K562 (cell line): Measurements from ENCODE around the gene LBR. TPM values are rescaled to one million over a fixed set of nuclear protein-coding genes. Genes with fewer than 3 reads are reported as not detected.

ENCODE experiments used
- ATAC-seq: fragments of 200-7000 bp; cut with Tn5 transposase; 3 replicates; pipeline ENCODE4 v1.9.1; 2020; ENCODE audit warnings: moderate library complexity
- BruUV-seq: library from RNA; stranded (reverse); fragments of 400-500 nt; replicated peaks from 2 replicates; lab custom pipeline; 2021; lab: Mats Ljungman, UMichigan
- CTCF ChIA-PET: fragments of 300-600 bp; formaldehyde crosslinking; extraction: SDS; loops from one replicate; lab custom pipeline; 2021; ENCODE audit warnings: low intra/inter-chr PET ratio; lab: Yijun Ruan, JAX
- POLR2A ChIA-PET: fragments of 300-600, 350-650 bp; sonication (Branson Sonifier 250); formaldehyde crosslinking; extraction: SDS; loops from one replicate; lab custom pipeline; 2021; ENCODE audit warnings: antibody characterized with exemption, inconsistent platforms; lab: Yijun Ruan, JAX
- DNase-seq, 4 experiments: peaks; one replicate each; pipeline versions ENCODE4 v3.0.0 to v3.0.0-alpha.2; 2011 to 2018; ENCODE audit warnings: low spot score in 3 of 4, mixed read lengths in 3 of 4; ENCODE audit errors: extremely low read depth in 1 of 4
- FAIRE-seq: peaks from 2 replicates; lab custom pipeline; 2011; peaks lifted over from hg19 to GRCh38; lab: Jason Lieb, UNC
- H2AFZ ChIP-seq: 2 replicates; pipeline ENCODE4 v1.6.0; 2011; ENCODE audit warnings: low read depth, low read length, control low read depth, inconsistent platforms
- H3K27ac ChIP-seq: fragments of 200-600 bp; 3 replicates; pipeline ENCODE4 v1.8.0; 2011; ENCODE audit warnings: low read depth, mild to moderate bottlenecking, control low read depth, inconsistent platforms, low read length, moderate library complexity, mixed read lengths; ENCODE audit errors: extremely low read depth
- H3K27me3 ChIP-seq, 2 experiments: fragments of 300-600 bp in 1 of 2; 2 replicates in 1 of 2; 3 replicates in 1 of 2; pipeline versions ENCODE4 v1.6.0 to v1.8.0; 2011; ENCODE audit warnings: inconsistent platforms in 2 of 2, low read length in 2 of 2, mild to moderate bottlenecking in 1 of 2, mixed read lengths in 1 of 2, moderate library complexity in 1 of 2; ENCODE audit not compliant: control insufficient read depth in 2 of 2, insufficient read depth in 2 of 2
- H3K36me3 ChIP-seq: fragments of 300-600 bp; 3 replicates; pipeline ENCODE4 v1.8.0; 2011; ENCODE audit warnings: mild to moderate bottlenecking, low read length, inconsistent platforms; ENCODE audit not compliant: control insufficient read depth, insufficient read depth
- H3K4me1 ChIP-seq, 2 experiments: fragments of 200-600 bp in 1 of 2; replicated peaks in 1 of 2; 2 replicates in 1 of 2; 3 replicates in 1 of 2; pipeline versions ENCODE4 v1.5.1 to v1.8.0; 2011; ENCODE audit warnings: inconsistent platforms in 2 of 2, low read length in 2 of 2, mild to moderate bottlenecking in 1 of 2, mixed read lengths in 1 of 2, moderate library complexity in 1 of 2; ENCODE audit not compliant: control insufficient read depth in 2 of 2, insufficient read depth in 2 of 2
- H3K4me2 ChIP-seq: 2 replicates; pipeline ENCODE4 v1.6.1; 2011; ENCODE audit warnings: low read length, control low read depth, inconsistent platforms, mixed read lengths; ENCODE audit not compliant: insufficient read depth
- H3K4me3 ChIP-seq: fragments of 200-600 bp; sonication (generic), shearing (Covaris generic); 2 replicates; pipeline ENCODE4 v1.5.1; 2016; ENCODE audit warnings: control low read depth, inconsistent platforms
- H3K79me2 ChIP-seq: fragments of 200-600 bp; 3 replicates; pipeline ENCODE4 v1.8.0; 2011; ENCODE audit warnings: low read length, inconsistent platforms; ENCODE audit not compliant: control insufficient read depth, insufficient read depth
- H3K9ac ChIP-seq, 2 experiments: 2 replicates each; pipeline versions ENCODE4 v1.6.0 to v1.6.1; 2011; ENCODE audit warnings: low read depth in 2 of 2, low read length in 2 of 2, control low read depth in 1 of 2, inconsistent platforms in 1 of 2, mild to moderate bottlenecking in 1 of 2, mixed read lengths in 1 of 2; ENCODE audit not compliant: insufficient read depth in 1 of 2
- H3K9me1 ChIP-seq: one replicate; pipeline ENCODE4 v1.6.0; 2011; ENCODE audit warnings: inconsistent platforms, mild to moderate bottlenecking, low read length, moderate library complexity; ENCODE audit not compliant: control insufficient read depth, insufficient read depth
- H3K9me3 ChIP-seq: replicated peaks from 2 replicates; pipeline ENCODE4 v1.5.1; 2011; ENCODE audit warnings: low read depth, low read length, inconsistent platforms; ENCODE audit not compliant: control insufficient read depth, insufficient read depth
- H4K20me1 ChIP-seq: replicated peaks from 2 replicates; pipeline ENCODE4 v1.6.1; 2011; ENCODE audit warnings: low read length, inconsistent platforms, mixed read lengths; ENCODE audit not compliant: control insufficient read depth, insufficient read depth
- ARID1B ChIP-seq: fragments of 450-650 bp; IDR thresholded peaks from 2 replicates; pipeline ENCODE4 v1.6.1; 2016; ENCODE audit warnings: antibody characterized with exemption, mild to moderate bottlenecking, inconsistent platforms
- CUX1 ChIP-seq: fragments of 200-800 bp; sonication (Bioruptor generic); IDR thresholded peaks from 2 replicates; pipeline ENCODE4 v1.6.1; 2016; ENCODE audit warnings: missing genetic modification characterization, missing compliant biosample characterization
- E2F3 ChIP-seq: fragments of 250-450 bp; sonication (Bioruptor Pico); IDR thresholded peaks from 2 replicates; pipeline ENCODE4 v1.4.0; 2020; ENCODE audit warnings: mild to moderate bottlenecking
- ELF4 ChIP-seq: fragments of 450-650 bp; formaldehyde crosslinking; IDR thresholded peaks from 2 replicates; pipeline ENCODE4 v1.4.0; 2022; ENCODE audit warnings: missing genetic modification characterization
- FOXA1 ChIP-seq: fragments of 450-650 bp; IDR thresholded peaks from 2 replicates; pipeline ENCODE4 v1.6.1; 2016; ENCODE audit warnings: mild to moderate bottlenecking, borderline replicate concordance
- MEF2D ChIP-seq: conservative IDR thresholded peaks from 2 replicates; pipeline ENCODE4 v1.6.1; 2016; ENCODE audit warnings: low read depth, missing genetic modification characterization, missing compliant biosample characterization
- PCBP1 ChIP-seq: fragments of 200-400 bp; formaldehyde crosslinking; IDR thresholded peaks from 2 replicates; pipeline ENCODE4 v1.6.1; 2018; ENCODE audit warnings: mild to moderate bottlenecking, low read depth, low read length; ENCODE audit not compliant: poor library complexity, severe bottlenecking
- PRMT5 ChIP-seq: sonication (generic); formaldehyde crosslinking; IDR thresholded peaks from 2 replicates; pipeline ENCODE4 v1.5.0; 2020; ENCODE audit warnings: missing genetic modification reagents
- SMAD2 ChIP-seq: fragments of 150-350 bp; IDR thresholded peaks from 2 replicates; pipeline ENCODE4 v1.6.1; 2014; ENCODE audit warnings: low read depth, mild to moderate bottlenecking, low read length
- TAF7 ChIP-seq: fragments of 450-650 bp; IDR thresholded peaks from 2 replicates; pipeline ENCODE4 v1.6.1; 2016; ENCODE audit warnings: missing genetic modification characterization, missing compliant biosample characterization
- U2AF2 ChIP-seq: fragments of 200-400 bp; formaldehyde crosslinking; optimal IDR thresholded peaks from 2 replicates; pipeline ENCODE3; 2017; ENCODE audit warnings: low read depth, mild to moderate bottlenecking, low read length
- ZNF282 ChIP-seq: sonication (generic); formaldehyde crosslinking; IDR thresholded peaks from 2 replicates; pipeline ENCODE4 v1.8.1; 2023; ENCODE audit warnings: missing genetic modification reagents
- ZNF644 ChIP-seq: fragments of 200-800 bp; sonication (Bioruptor generic); IDR thresholded peaks from 2 replicates; pipeline ENCODE4 v1.6.1; 2016; ENCODE audit warnings: low read depth, missing genetic modification characterization, missing compliant biosample characterization
- WGBS: fragments of 100-300 bp; shearing (Covaris generic); methylation state at CpG from one replicate; pipeline ENCODE4 v1.1.6; 2016; ENCODE audit warnings: low coverage, mixed read lengths; ENCODE audit not compliant: insufficient coverage; ENCODE audit errors: missing lambda C conversion rate; 5-methylcytosine and 5-hydroxymethylcytosine counted together
- in situ Hi-C: fragments of 300-500 bp; cut with MboI; formaldehyde crosslinking; loops from 4 replicates; pipeline ENCODE4 v1.15.0; 2018; ENCODE audit warnings: inconsistent platforms, mixed read lengths
- intact Hi-C: fragments of 100-400 bp; cut with micrococcal nuclease; formaldehyde crosslinking; loops from 2 replicates; pipeline ENCODE4 v1.14.2; 2022
- polyA plus RNA-seq, 8 experiments: library from polyadenylated mRNA; depleted of rRNA in 4 of 8; stranded (reverse) in 5 of 8; unstranded in 3 of 8; fragments of >200 nt; fragmentation: Nextera tagmentation in 2 of 8; fragmentation: Illumina TruSeq in 1 of 8; extraction: Ambion mirVana in 2 of 8; extraction: Trizol in 1 of 8; gene quantifications; 2 replicates each; pipeline versions ENCODE4 v1.2.1 to v1.2.3, GENCODE V29; 2011 to 2014; ENCODE audit warnings: inconsistent platforms in 1 of 8, missing spikeins in 1 of 8
- total RNA-seq, 7 experiments: library from RNA; depleted of rRNA in 6 of 7; stranded (reverse); fragments of >200 nt in 6 of 7; fragmentation: Illumina TruSeq in 2 of 7; extraction: Trizol in 2 of 7; gene quantifications; 2 replicates each; pipeline versions ENCODE4 v1.2.1 to v1.2.3, GENCODE V29; 2011 to 2021; ENCODE audit warnings: low replicate concordance in 1 of 7
- TF ChIP-seq, protein P1 (sequence below): conservative IDR thresholded peaks from 2 replicates; pipeline ENCODE4 v1.6.1; 2011; ENCODE audit warnings: low read depth, mild to moderate bottlenecking, low read length; ENCODE audit not compliant: control insufficient read depth

Gene LBR
- total and polyA plus RNA-seq, 9 of the 15 experiments (the other 6 are each of a cell fraction or from before 2014, with no cell fraction given): 102 to 229 (median 197) TPM

DNA sequence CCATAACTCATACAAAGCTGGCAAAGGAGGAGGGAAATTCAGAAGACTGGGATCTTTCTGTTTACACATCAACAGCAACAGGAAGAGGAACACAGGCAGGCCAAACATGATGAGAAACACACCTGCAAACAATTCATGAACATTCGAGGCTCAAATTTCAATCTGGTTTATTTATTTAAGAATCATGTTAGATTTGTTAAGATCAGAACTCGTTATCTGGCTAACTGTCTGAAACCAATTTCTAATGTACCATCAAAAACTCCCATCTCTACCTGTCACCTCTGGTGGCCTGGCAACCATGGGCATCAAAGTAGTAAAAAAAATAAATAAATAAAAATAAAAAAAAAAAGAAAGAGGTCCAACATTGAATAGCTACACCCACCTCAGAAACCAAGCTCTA is 9.8 kb downstream of the LBR start:
- POLR2A ChIA-PET: interaction anchor here (0.6 to 2.0 kb wide), 8 partner anchors 8 to 659 kb away, joined by 3 to 8 read pairs (median 4); partner anchors contain the start of genes LBR and SRP9
- DNase-seq (no peak), ATAC-seq (no peak), FAIRE-seq (peak; percentile 15)
- Histone ChIP-seq H3K36me3 (peaks cover 98% of the 10 kb centered on the region), H4K20me1 (no peaks in the 10 kb centered on the region; the same call in 1 of the 2 replicates), H3K27me3 (no peaks in the 10 kb centered on the region), H3K9me1 (no peaks in the 10 kb centered on the region), H3K79me2 (peaks cover 90% of the 10 kb centered on the region), H2AFZ (no peak overlapping the region), H3K4me2 (no peak overlapping the region), H3K4me1 (no peaks in the 10 kb centered on the region), H3K27ac (no peak overlapping the region), H3K4me3 (no peak overlapping the region), H3K9me3 (no peaks in the 10 kb centered on the region), H3K9ac (no peak overlapping the region)
- TF ChIP-seq ZNF282 (CRISPR knock-in tag): no peak
- no peak for TF ChIP-seq SMAD2
- TF ChIP-seq CUX1 (CRISPR knock-in tag): no peak
- TF ChIP-seq TAF7: no peak
- TF ChIP-seq ZNF644 (tag): no peak
- TF ChIP-seq PRMT5: no peak
- no peak for TF ChIP-seq PCBP1
- TF ChIP-seq E2F3: no peak
- TF ChIP-seq ARID1B: no peak
- TF ChIP-seq FOXA1: no peak
- no peak for TF ChIP-seq ELF4 (CRISPR knock-in tag)
- TF ChIP-seq, protein P1, sequence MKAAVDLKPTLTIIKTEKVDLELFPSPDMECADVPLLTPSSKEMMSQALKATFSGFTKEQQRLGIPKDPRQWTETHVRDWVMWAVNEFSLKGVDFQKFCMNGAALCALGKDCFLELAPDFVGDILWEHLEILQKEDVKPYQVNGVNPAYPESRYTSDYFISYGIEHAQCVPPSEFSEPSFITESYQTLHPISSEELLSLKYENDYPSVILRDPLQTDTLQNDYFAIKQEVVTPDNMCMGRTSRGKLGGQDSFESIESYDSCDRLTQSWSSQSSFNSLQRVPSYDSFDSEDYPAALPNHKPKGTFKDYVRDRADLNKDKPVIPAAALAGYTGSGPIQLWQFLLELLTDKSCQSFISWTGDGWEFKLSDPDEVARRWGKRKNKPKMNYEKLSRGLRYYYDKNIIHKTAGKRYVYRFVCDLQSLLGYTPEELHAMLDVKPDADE: no peak
- no peak for TF ChIP-seq U2AF2
- no peak for TF ChIP-seq MEF2D
- WGBS: 87% methylated on average over 2 of the region's 2 CpGs
- CTCF ChIA-PET: no interaction called here
- in situ Hi-C loops: no loop called here
- BruUV-seq: no TSS peak
- intact Hi-C loops: no loop called here
